GM12891 (cell line): ENCODE data around the gene LCP2.

ENCODE experiments used
- POLR2AphosphoS5 ChIP-seq: IDR thresholded peaks from 2 replicates; pipeline ENCODE4 v1.6.1; 2011; ENCODE audit warnings: low read depth, low read length, control low read depth
- POU2F2 ChIP-seq: IDR thresholded peaks from 2 replicates; pipeline ENCODE4 v1.6.1; 2011; ENCODE audit warnings: low read depth, mild to moderate bottlenecking, control low read depth, low read length, moderate library complexity

DNA sequence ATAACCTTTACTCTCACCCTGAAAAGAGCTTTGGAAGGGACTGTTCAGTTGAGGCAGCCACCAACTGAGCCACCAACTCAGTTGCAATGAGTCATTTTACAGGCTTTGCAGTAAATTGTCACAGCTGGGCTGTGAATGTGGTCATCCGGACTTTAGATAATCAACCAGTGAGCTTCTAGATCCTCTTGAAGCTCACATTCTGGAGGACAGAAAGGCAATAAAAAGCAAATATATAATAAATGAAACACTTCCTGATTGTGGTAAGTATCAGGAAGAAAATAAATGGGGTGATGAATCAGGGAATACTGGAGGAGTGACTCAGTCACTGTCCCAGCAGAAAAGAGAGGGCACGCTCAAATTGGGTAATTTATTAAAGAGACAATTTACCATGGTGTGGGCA lies 78.0 kb downstream of the LCP2 start:
- TF ChIP-seq POLR2AphosphoS5 (no peak), POU2F2 (no peak)
